Measurements from ENCODE around the gene PHF8. TPM values are rescaled to one million over a fixed set of nuclear protein-coding genes. Genes with fewer than 3 reads are reported as not detected.

PHF8 gene
- total and polyA plus RNA-seq, 4 donors = 17.7 to 20.1 (median 19.4) TPM

- Histone ChIP-seq H3K9me3 (ENCODE audit: control insufficient read depth, insufficient read depth, low read length) (no peaks in the 10 kb centered on the region), H3K36me3 (ENCODE audit: control insufficient read depth, insufficient read depth, low read length) (peaks cover 12% of the 10 kb centered on the region), H3K4me3 (ENCODE audit: low read depth, low read length) (no peak overlapping the region), H3K27ac (ENCODE audit: low read depth, low read length) (no peak overlapping the region), H3K4me1 (ENCODE audit: control insufficient read depth, insufficient read depth, low read length) (no peaks in the 10 kb centered on the region), H3K27me3 (ENCODE audit: control insufficient read depth, insufficient read depth, low read length) (no peaks in the 10 kb centered on the region)
- DNase-seq (ENCODE audit: low read depth in 4 of 6, low spot score in 6 of 6) = no peak
- 86% methylated on average over 3 of the region's 4 CpGs for WGBS (ENCODE audit: insufficient coverage)
Observed at GRCh38 chrX:54030329-54030728, 13.9 kb downstream of the PHF8 start.

- peaks cover 10% of the 10 kb centered on the region for H3K36me3 ChIP-seq (ENCODE audit: control insufficient read depth, insufficient read depth, low read length)
- WGBS (ENCODE audit: insufficient coverage) = 83% methylated on average over 8 of the region's 10 CpGs
- no peaks in the 10 kb centered on the region for H3K9me3 ChIP-seq (ENCODE audit: control insufficient read depth, insufficient read depth, low read length)
- H3K4me3 ChIP-seq (ENCODE audit: low read depth, low read length) = no peak overlapping the region
- no peaks in the 10 kb centered on the region for H3K27me3 ChIP-seq (ENCODE audit: control insufficient read depth, insufficient read depth, low read length)
- no peaks in the 10 kb centered on the region for H3K4me1 ChIP-seq (ENCODE audit: control insufficient read depth, insufficient read depth, low read length)
- H3K27ac ChIP-seq (ENCODE audit: low read depth, low read length) = no peak overlapping the region
- no peak for DNase-seq (ENCODE audit: low read depth in 4 of 6, low spot score in 6 of 6)
Observed at GRCh38 chrX:54029529-54030143, 14.6 kb downstream of the PHF8 start.

- H3K4me1 ChIP-seq (ENCODE audit: control insufficient read depth, insufficient read depth, low read length) = no peaks in the 10 kb centered on the region
- H3K27ac ChIP-seq (ENCODE audit: low read depth, low read length) = no peak overlapping the region
- H3K27me3 ChIP-seq (ENCODE audit: control insufficient read depth, insufficient read depth, low read length) = no peaks in the 10 kb centered on the region
- no peaks in the 10 kb centered on the region for H3K9me3 ChIP-seq (ENCODE audit: control insufficient read depth, insufficient read depth, low read length)
- 100% methylated on average over 2 of the region's 5 CpGs for WGBS (ENCODE audit: insufficient coverage)
- peaks cover 10% of the 10 kb centered on the region for H3K36me3 ChIP-seq (ENCODE audit: control insufficient read depth, insufficient read depth, low read length)
- no peak overlapping the region for H3K4me3 ChIP-seq (ENCODE audit: low read depth, low read length)
- DNase-seq (ENCODE audit: low read depth in 4 of 6, low spot score in 6 of 6) = no peak
Observed at GRCh38 chrX:54024350-54024749, 19.9 kb downstream of the PHF8 start.

GRCh38 chrX:54012830-54013500 is 31.3 kb downstream of the PHF8 start:
- H3K27ac ChIP-seq (ENCODE audit: low read depth, low read length) = no peak overlapping the region
- H3K36me3 ChIP-seq (ENCODE audit: control insufficient read depth, insufficient read depth, low read length) = peaks cover 18% of the 10 kb centered on the region
- no peaks in the 10 kb centered on the region for H3K27me3 ChIP-seq (ENCODE audit: control insufficient read depth, insufficient read depth, low read length)
- DNase-seq (ENCODE audit: low read depth in 4 of 6, low spot score in 6 of 6) = no peak
- no peak overlapping the region for H3K4me3 ChIP-seq (ENCODE audit: low read depth, low read length)
- WGBS (ENCODE audit: insufficient coverage) = no CpG with 5 or more reads among the region's 1 CpG
- H3K9me3 ChIP-seq (ENCODE audit: control insufficient read depth, insufficient read depth, low read length) = no peaks in the 10 kb centered on the region
- no peaks in the 10 kb centered on the region for H3K4me1 ChIP-seq (ENCODE audit: control insufficient read depth, insufficient read depth, low read length)

- 94% methylated on average over 3 of the region's 4 CpGs for WGBS (ENCODE audit: insufficient coverage)
- no peak overlapping the region for H3K27ac ChIP-seq (ENCODE audit: low read depth, low read length)
Observed at GRCh38 chrX:54007682-54008081, 36.6 kb downstream of the PHF8 start.

GRCh38 chrX:53997724-53998123 is 46.5 kb downstream of the PHF8 start:
- Histone ChIP-seq H3K36me3 (ENCODE audit: control insufficient read depth, insufficient read depth, low read length) (peaks cover 9% of the 10 kb centered on the region), H3K4me3 (ENCODE audit: low read depth, low read length) (no peak overlapping the region), H3K4me1 (ENCODE audit: control insufficient read depth, insufficient read depth, low read length) (no peaks in the 10 kb centered on the region), H3K27me3 (ENCODE audit: control insufficient read depth, insufficient read depth, low read length) (no peaks in the 10 kb centered on the region), H3K27ac (ENCODE audit: low read depth, low read length) (no peak overlapping the region), H3K9me3 (ENCODE audit: control insufficient read depth, insufficient read depth, low read length) (no peaks in the 10 kb centered on the region)
- no peak for DNase-seq (ENCODE audit: low read depth in 4 of 6, low spot score in 6 of 6)
- WGBS (ENCODE audit: insufficient coverage) = 84% methylated on average over 2 of the region's 2 CpGs

More at GRCh38 chrX:54007682-54008081, 36.6 kb downstream of the PHF8 start:
- Histone ChIP-seq H3K4me1 (ENCODE audit: control insufficient read depth, insufficient read depth, low read length) (no peaks in the 10 kb centered on the region), H3K4me3 (ENCODE audit: low read depth, low read length) (no peak overlapping the region), H3K27me3 (ENCODE audit: control insufficient read depth, insufficient read depth, low read length) (no peaks in the 10 kb centered on the region), H3K9me3 (ENCODE audit: control insufficient read depth, insufficient read depth, low read length) (no peaks in the 10 kb centered on the region), H3K36me3 (ENCODE audit: control insufficient read depth, insufficient read depth, low read length) (peaks cover 7% of the 10 kb centered on the region)
- DNase-seq (ENCODE audit: low read depth in 4 of 6, low spot score in 6 of 6) = no peak

- Histone ChIP-seq H3K27me3 (ENCODE audit: control insufficient read depth, insufficient read depth, low read length) (no peaks in the 10 kb centered on the region), H3K9me3 (ENCODE audit: control insufficient read depth, insufficient read depth, low read length) (no peaks in the 10 kb centered on the region), H3K27ac (ENCODE audit: low read depth, low read length) (no peak overlapping the region), H3K4me1 (ENCODE audit: control insufficient read depth, insufficient read depth, low read length) (no peaks in the 10 kb centered on the region), H3K36me3 (ENCODE audit: control insufficient read depth, insufficient read depth, low read length) (peaks cover 5% of the 10 kb centered on the region), H3K4me3 (ENCODE audit: low read depth, low read length) (no peak overlapping the region)
- 63% methylated on average over 3 of the region's 4 CpGs for WGBS (ENCODE audit: insufficient coverage)
- no peak for DNase-seq (ENCODE audit: low read depth in 4 of 6, low spot score in 6 of 6)
Observed at GRCh38 chrX:53992589-53992988, 51.7 kb downstream of the PHF8 start.

- H3K27me3 ChIP-seq (ENCODE audit: control insufficient read depth, insufficient read depth, low read length) = no peaks in the 10 kb centered on the region
- DNase-seq (ENCODE audit: low read depth in 4 of 6, low spot score in 6 of 6) = no peak
- H3K4me3 ChIP-seq (ENCODE audit: low read depth, low read length) = no peak overlapping the region
- WGBS (ENCODE audit: insufficient coverage) = 100% methylated on average over 1 of the region's 2 CpGs
- peaks cover 13% of the 10 kb centered on the region for H3K36me3 ChIP-seq (ENCODE audit: control insufficient read depth, insufficient read depth, low read length)
- no peak overlapping the region for H3K27ac ChIP-seq (ENCODE audit: low read depth, low read length)
- no peaks in the 10 kb centered on the region for H3K9me3 ChIP-seq (ENCODE audit: control insufficient read depth, insufficient read depth, low read length)
- no peaks in the 10 kb centered on the region for H3K4me1 ChIP-seq (ENCODE audit: control insufficient read depth, insufficient read depth, low read length)
Observed at GRCh38 chrX:53990171-53990570, 54.1 kb downstream of the PHF8 start.

- no peak overlapping the region for H3K4me3 ChIP-seq (ENCODE audit: low read depth, low read length)
- WGBS (ENCODE audit: insufficient coverage) = 82% methylated on average over 12 of the region's 12 CpGs
Observed at GRCh38 chrX:53984895-53985294, 59.4 kb downstream of the PHF8 start.

GRCh38 chrX:53974529-53974928 is 69.7 kb downstream of the PHF8 start:
- H3K27me3 ChIP-seq (ENCODE audit: control insufficient read depth, insufficient read depth, low read length) = no peaks in the 10 kb centered on the region
- H3K36me3 ChIP-seq (ENCODE audit: control insufficient read depth, insufficient read depth, low read length) = peaks cover 12% of the 10 kb centered on the region
- WGBS (ENCODE audit: insufficient coverage) = no CpG with 5 or more reads among the region's 6 CpGs

More at GRCh38 chrX:53984895-53985294, 59.4 kb downstream of the PHF8 start:
- no peaks in the 10 kb centered on the region for H3K4me1 ChIP-seq (ENCODE audit: control insufficient read depth, insufficient read depth, low read length)
- no peaks in the 10 kb centered on the region for H3K9me3 ChIP-seq (ENCODE audit: control insufficient read depth, insufficient read depth, low read length)
- H3K27ac ChIP-seq (ENCODE audit: low read depth, low read length) = no peak overlapping the region
- no peak for DNase-seq (ENCODE audit: low read depth in 4 of 6, low spot score in 6 of 6)
- H3K36me3 ChIP-seq (ENCODE audit: control insufficient read depth, insufficient read depth, low read length) = peaks cover 15% of the 10 kb centered on the region
- no peaks in the 10 kb centered on the region for H3K27me3 ChIP-seq (ENCODE audit: control insufficient read depth, insufficient read depth, low read length)

More at GRCh38 chrX:53974529-53974928, 69.7 kb downstream of the PHF8 start:
- Histone ChIP-seq H3K4me1 (ENCODE audit: control insufficient read depth, insufficient read depth, low read length) (no peaks in the 10 kb centered on the region), H3K27ac (ENCODE audit: low read depth, low read length) (no peak overlapping the region), H3K9me3 (ENCODE audit: control insufficient read depth, insufficient read depth, low read length) (peaks cover 3% of the 10 kb centered on the region), H3K4me3 (ENCODE audit: low read depth, low read length) (no peak overlapping the region)
- no peak for DNase-seq (ENCODE audit: low read depth in 4 of 6, low spot score in 6 of 6)

Data from spinal cord (tissue), 10 donors.